ENCODE data around the gene EFCAB13.

- TF ChIP-seq EZH2 (IDR thresholded peaks at IDR 0.05; ENCODE audit: borderline replicate concordance, low read length) = no peak
- no peak for TF ChIP-seq CTCF (conservative IDR thresholded peaks at IDR 0.05 in 1 of 2, IDR thresholded peaks at IDR 0.05 in 1 of 2; ENCODE audit: extremely low read depth in 1 of 2, insufficient read depth in 1 of 2, low read depth in 1 of 2, low read length in 2 of 2)
Observed at GRCh38 chr17:47297661-47298400, 25.9 kb upstream of the EFCAB13 start.

Measured in mammary epithelial cell (primary cell).